ENCODE data around the gene UMODL1.

DNA sequence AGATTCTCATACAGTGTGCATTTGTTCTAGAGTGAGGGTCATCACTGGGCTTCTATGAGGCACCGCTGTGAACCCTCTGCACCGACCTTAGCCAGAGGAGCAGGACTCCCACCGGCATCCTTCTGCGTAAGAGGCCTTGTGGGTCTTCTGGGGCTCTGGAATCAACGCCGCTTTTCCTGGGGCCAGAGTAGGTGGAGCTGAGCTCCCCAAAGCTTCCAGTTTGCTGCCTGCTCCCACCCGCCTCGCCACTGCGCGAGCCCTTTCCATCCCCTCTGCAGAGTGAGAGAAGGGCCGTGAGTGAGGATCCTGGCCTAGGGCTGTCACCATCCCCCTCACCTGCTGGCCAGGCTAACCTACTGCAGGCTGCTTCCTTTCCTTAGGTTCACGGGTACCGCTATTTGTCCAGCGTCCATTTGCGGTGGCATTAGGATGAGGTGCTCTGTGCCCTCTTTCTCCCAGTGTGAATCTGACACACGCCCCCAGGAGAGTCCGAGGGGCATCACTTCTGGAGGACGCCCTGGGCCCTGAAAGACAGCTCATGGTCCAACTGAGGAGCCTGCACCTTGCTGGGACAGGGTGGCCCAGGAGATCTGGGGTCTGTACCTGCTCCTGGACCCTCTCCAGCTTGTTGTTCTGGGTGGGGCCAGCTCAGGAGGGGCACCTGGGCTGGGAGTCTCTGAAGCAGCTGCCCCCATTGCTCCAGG, 36.2 kb downstream of the UMODL1 start:
- TF ChIP-seq CTCF (IDR thresholded peaks at IDR 0.05) (no peak), EZH2phosphoT487 (IDR thresholded peaks at IDR 0.05) (no peak)
